T-helper 22 cell (primary cell): ENCODE measurements around the gene MAPK6.

ENCODE experiments used
- DNase-seq: peaks from one replicate; pipeline ENCODE4 v3.0.0-alpha.2; 2020; ENCODE audit warnings: low read depth

MAPK6 gene

GRCh38 chr15:52103217-52104207, 84.5 kb downstream of the MAPK6 start:
- DNase-seq: no peak

- no peak for DNase-seq
These were observed 85.5 kb downstream of the MAPK6 start for GRCh38 chr15:52104532-52105004.

GRCh38 chr15:52105846-52106245, 86.8 kb downstream of the MAPK6 start:
- no peak for DNase-seq

GRCh38 chr15:52106641-52107040, 87.6 kb downstream of the MAPK6 start:
- DNase-seq: no peak

- DNase-seq: no peak
These were observed 88.2 kb downstream of the MAPK6 start for GRCh38 chr15:52107238-52107637.

GRCh38 chr15:52109559-52110451, 90.8 kb downstream of the MAPK6 start:
- no peak for DNase-seq

GRCh38 chr15:52111517-52112202, 92.6 kb downstream of the MAPK6 start:
- DNase-seq: no peak

GRCh38 chr15:52112203-52112750, 93.3 kb downstream of the MAPK6 start:
- DNase-seq: no peak

GRCh38 chr15:52113235-52113634, 94.2 kb downstream of the MAPK6 start:
- no peak for DNase-seq

- DNase-seq: no peak
These were observed 94.7 kb downstream of the MAPK6 start for GRCh38 chr15:52113708-52114107.

- DNase-seq: no peak
These were observed 95.4 kb downstream of the MAPK6 start for GRCh38 chr15:52114261-52115055.

GRCh38 chr15:52115598-52116427, 96.8 kb downstream of the MAPK6 start:
- DNase-seq: no peak
